H1 (cell line): ENCODE data around the gene ANGPTL8. TPM values are rescaled to one million over a fixed set of nuclear protein-coding genes. Genes with fewer than 3 reads are reported as not detected.

Experiments
- CTCF ChIA-PET: fragments of 300-600 bp; sonication (Branson Sonifier 250); formaldehyde crosslinking; loops from one replicate; lab custom pipeline; 2021; ENCODE audit not compliant: partially characterized antibody; lab: Charles Lee
- POLR2A ChIA-PET: fragments of 300-600 bp; sonication (Branson Sonifier 250); formaldehyde crosslinking; loops from one replicate; lab custom pipeline; 2021; ENCODE audit warnings: inconsistent platforms; ENCODE audit not compliant: partially characterized antibody; lab: Charles Lee
- DNase-seq, 2 experiments: peaks; one replicate each; pipeline versions ENCODE4 v3.0.0 to v3.0.0-alpha.2; 2010 to 2022; ENCODE audit warnings: low spot score in 2 of 2, low read depth in 1 of 2, mixed read lengths in 1 of 2
- FAIRE-seq: peaks from 2 replicates; lab custom pipeline; 2011; peaks lifted over from hg19 to GRCh38; lab: Jason Lieb, UNC
- H2AFZ ChIP-seq: 2 replicates; pipeline ENCODE4 v1.8.1; 2012; ENCODE audit warnings: low read length, inconsistent platforms
- H2AK5ac ChIP-seq: 2 replicates; pipeline ENCODE4 v1.6.1; 2013; ENCODE audit warnings: low read depth, low read length
- H2BK120ac ChIP-seq: replicated peaks from 2 replicates; pipeline ENCODE3; 2013; ENCODE audit warnings: low read depth, low read length, inconsistent platforms
- H2BK12ac ChIP-seq: 2 replicates; pipeline ENCODE4 v1.6.1; 2013; ENCODE audit warnings: low read depth, low read length
- H2BK15ac ChIP-seq: 2 replicates; pipeline ENCODE4 v1.6.1; 2013; ENCODE audit warnings: low read length
- H2BK20ac ChIP-seq: 2 replicates; pipeline ENCODE4 v1.6.1; 2013; ENCODE audit warnings: low read length
- H2BK5ac ChIP-seq: 2 replicates; pipeline ENCODE4 v1.6.1; 2013; ENCODE audit warnings: low read depth, low read length
- H3K14ac ChIP-seq: 2 replicates; pipeline ENCODE4 v1.6.1; 2013; ENCODE audit warnings: inconsistent platforms; ENCODE audit not compliant: insufficient read length
- H3K18ac ChIP-seq: 2 replicates; pipeline ENCODE4 v1.6.1; 2013; ENCODE audit warnings: low read length; ENCODE audit errors: extremely low read depth
- H3K23ac ChIP-seq: 2 replicates; pipeline ENCODE4 v1.6.1; 2013; ENCODE audit warnings: inconsistent platforms; ENCODE audit not compliant: insufficient read length
- H3K23me2 ChIP-seq: 2 replicates; pipeline ENCODE4 v1.6.1; 2013; ENCODE audit warnings: low read depth, low read length
- H3K27ac ChIP-seq: 2 replicates; pipeline ENCODE4 v1.6.1; 2011; ENCODE audit warnings: low read depth, low read length, inconsistent platforms
- H3K27me3 ChIP-seq, 4 experiments: replicated peaks in 1 of 4; 1 replicate in 1 of 4; 2 replicates in 3 of 4; pipeline versions ENCODE4 v1.6.1 to v1.8.1; 2011 to 2013; ENCODE audit warnings: low read length in 3 of 4, mild to moderate bottlenecking in 3 of 4, inconsistent platforms in 2 of 4, mixed read lengths in 2 of 4, moderate library complexity in 1 of 4; ENCODE audit not compliant: control insufficient read depth in 3 of 4, insufficient read depth in 3 of 4; ENCODE audit errors: extremely low read depth in 1 of 4
- H3K36me3 ChIP-seq, 4 experiments: 2 replicates each; pipeline versions ENCODE4 v1.6.1 to v1.8.1; 2011 to 2013; ENCODE audit warnings: mild to moderate bottlenecking in 4 of 4, low read length in 3 of 4, moderate library complexity in 2 of 4, control low read depth in 1 of 4, inconsistent platforms in 1 of 4; ENCODE audit not compliant: insufficient read depth in 4 of 4, control insufficient read depth in 2 of 4
- H3K4ac ChIP-seq: replicated peaks from 2 replicates; pipeline ENCODE3; 2013; ENCODE audit warnings: low read length, low read depth, mixed read lengths, inconsistent platforms; ENCODE audit not compliant: insufficient read length
- H3K4me1 ChIP-seq, 4 experiments: replicated peaks in 1 of 4; 1 replicate in 1 of 4; 2 replicates in 3 of 4; pipeline versions ENCODE4 v1.6.1 to v1.8.1; 2011 to 2013; ENCODE audit warnings: low read length in 3 of 4, inconsistent platforms in 2 of 4, mixed read lengths in 1 of 4; ENCODE audit not compliant: insufficient read depth in 4 of 4, control insufficient read depth in 3 of 4
- H3K4me2 ChIP-seq, 2 experiments: 2 replicates each; pipeline versions ENCODE4 v1.6.1 to v1.8.1; 2011 to 2013; ENCODE audit warnings: low read depth in 2 of 2, low read length in 2 of 2, control low read depth in 1 of 2, inconsistent platforms in 1 of 2, mild to moderate bottlenecking in 1 of 2; ENCODE audit not compliant: insufficient read depth in 1 of 2
- H3K4me3 ChIP-seq, 4 experiments: fragments of 200-600, 300-600 bp in 1 of 4; sonication (generic), shearing (Covaris generic), sonication (Bioruptor Twin) in 1 of 4; 2 replicates each; pipeline versions ENCODE4 v1.5.1 to v1.8.1; 2011 to 2016; ENCODE audit warnings: low read length in 4 of 4, low read depth in 3 of 4, control low read depth in 2 of 4, inconsistent platforms in 2 of 4, mild to moderate bottlenecking in 2 of 4, mixed read lengths in 1 of 4, moderate library complexity in 1 of 4; ENCODE audit not compliant: insufficient read depth in 2 of 4; ENCODE audit errors: extremely low read depth in 1 of 4
- H3K56ac ChIP-seq: replicated peaks from 2 replicates; pipeline ENCODE3; 2013; ENCODE audit warnings: low read depth, mild to moderate bottlenecking, mixed read lengths, low read length, inconsistent platforms; ENCODE audit not compliant: insufficient read length
- H3K79me1 ChIP-seq: 2 replicates; pipeline ENCODE4 v1.6.1; 2013; ENCODE audit warnings: low read depth, low read length, control low read depth
- H3K79me2 ChIP-seq, 2 experiments: 2 replicates each; pipeline versions ENCODE4 v1.6.1 to v1.8.1; 2012 to 2013; ENCODE audit warnings: low read length in 2 of 2, mild to moderate bottlenecking in 2 of 2, inconsistent platforms in 1 of 2; ENCODE audit not compliant: insufficient read depth in 2 of 2, control insufficient read depth in 1 of 2
- H3K9ac ChIP-seq, 4 experiments: replicated peaks in 1 of 4; 1 replicate in 1 of 4; 2 replicates in 3 of 4; pipeline versions ENCODE4 v1.6.1 to v1.8.1; 2011 to 2013; ENCODE audit warnings: low read depth in 3 of 4, low read length in 3 of 4, control low read depth in 2 of 4, mild to moderate bottlenecking in 2 of 4, moderate library complexity in 2 of 4, inconsistent platforms in 1 of 4; ENCODE audit errors: extremely low read depth in 1 of 4
- H3K9me3 ChIP-seq, 2 experiments: 2 replicates each; pipeline versions ENCODE4 v1.6.1 to v1.8.1; 2012 to 2013; ENCODE audit warnings: mild to moderate bottlenecking in 2 of 2, moderate library complexity in 2 of 2, control low read depth in 1 of 2, inconsistent platforms in 1 of 2, low read depth in 1 of 2, low read length in 1 of 2, mixed read lengths in 1 of 2; ENCODE audit not compliant: insufficient read depth in 2 of 2
- H4K20me1 ChIP-seq, 2 experiments: replicated peaks in 1 of 2; 2 replicates each; pipeline versions ENCODE3 to v1.8.1; 2011 to 2013; ENCODE audit warnings: inconsistent platforms in 2 of 2, low read length in 2 of 2, mild to moderate bottlenecking in 1 of 2; ENCODE audit not compliant: insufficient read depth in 2 of 2, control insufficient read depth in 1 of 2
- H4K5ac ChIP-seq: 2 replicates; pipeline ENCODE4 v1.6.1; 2013; ENCODE audit warnings: low read length, low read depth, mixed read lengths, inconsistent platforms; ENCODE audit not compliant: insufficient read length
- H4K8ac ChIP-seq: 2 replicates; pipeline ENCODE4 v1.8.0; 2013; ENCODE audit warnings: mild to moderate bottlenecking, moderate library complexity, low read length, inconsistent platforms; ENCODE audit not compliant: insufficient read depth; ENCODE audit errors: extremely low read depth
- H4K91ac ChIP-seq: replicated peaks from 2 replicates; pipeline ENCODE3; 2013; ENCODE audit warnings: low read length, mixed read lengths, inconsistent platforms; ENCODE audit not compliant: insufficient read length
- ATF2 ChIP-seq: IDR thresholded peaks from 2 replicates; pipeline ENCODE4 v1.6.1; 2012; ENCODE audit warnings: low read length, inconsistent platforms
- CBX5 ChIP-seq: fragments of 300-800, 300-1000 bp; sonication (generic); IDR thresholded peaks from 2 replicates; pipeline ENCODE4 v1.7.1; 2016; ENCODE audit warnings: antibody characterized with exemption, low read length, low read depth
- EP300 ChIP-seq, 2 experiments: IDR thresholded peaks; 1 replicate in 1 of 2; 2 replicates in 1 of 2; pipeline ENCODE4 v1.6.1; 2011 to 2012; ENCODE audit warnings: low read depth in 2 of 2, low read length in 2 of 2, mild to moderate bottlenecking in 2 of 2, borderline replicate concordance in 1 of 2, inconsistent platforms in 1 of 2, moderate library complexity in 1 of 2
- FOSL1 ChIP-seq: IDR thresholded peaks from 2 replicates; pipeline ENCODE4 v1.6.1; 2011; ENCODE audit warnings: mild to moderate bottlenecking, low read depth, low read length, moderate library complexity; ENCODE audit not compliant: insufficient read depth
- GABPA ChIP-seq: IDR thresholded peaks from 2 replicates; pipeline ENCODE4 v1.6.1; 2011; ENCODE audit warnings: mild to moderate bottlenecking, low read length, moderate library complexity, borderline replicate concordance; ENCODE audit not compliant: insufficient read depth
- HDAC2 ChIP-seq, 2 experiments: fragments of 300-600 bp in 1 of 2; sonication (generic) in 1 of 2; IDR thresholded peaks; 2 replicates each; pipeline ENCODE4 v1.6.1; 2011 to 2012; ENCODE audit warnings: low read depth in 2 of 2, low read length in 2 of 2, mild to moderate bottlenecking in 2 of 2, moderate library complexity in 2 of 2, borderline replicate concordance in 1 of 2, inconsistent platforms in 1 of 2
- HDAC6 ChIP-seq: IDR thresholded peaks from one replicate; pipeline ENCODE4 v1.7.1; 2012; ENCODE audit warnings: low read depth, mild to moderate bottlenecking, inconsistent platforms, low read length, moderate library complexity
- RBBP5 ChIP-seq: IDR thresholded peaks from 2 replicates; pipeline ENCODE4 v1.7.1; 2012; ENCODE audit warnings: low read depth, mild to moderate bottlenecking, inconsistent platforms, low read length, moderate library complexity, borderline replicate concordance
- RFX5 ChIP-seq: IDR thresholded peaks from 2 replicates; pipeline ENCODE4 v1.6.1; 2011; ENCODE audit warnings: low read depth, low read length, improper control_type of control experiment, borderline replicate concordance
- SIRT6 ChIP-seq: IDR thresholded peaks from one replicate; pipeline ENCODE4 v1.7.1; 2012; ENCODE audit warnings: low read length, inconsistent platforms
- SP4 ChIP-seq: IDR thresholded peaks from 2 replicates; pipeline ENCODE4 v1.6.1; 2012; ENCODE audit warnings: low read length, inconsistent platforms
- SRF ChIP-seq: IDR thresholded peaks from 2 replicates; pipeline ENCODE4 v1.6.1; 2011; ENCODE audit warnings: mild to moderate bottlenecking, low read depth, low read length, moderate library complexity
- WGBS, 2 experiments: shearing (Covaris generic) in 1 of 2; methylation state at CpG; one replicate each; pipeline versions ENCODE4 v1.1.6 to v1.1.7; 2013 to 2015; ENCODE audit warnings: low lambda C conversion rate in 2 of 2, mixed read lengths in 2 of 2, inconsistent platforms in 1 of 2, low coverage in 1 of 2, missing lambda C conversion rate in 1 of 2; ENCODE audit not compliant: insufficient replicate concordance in 2 of 2, insufficient coverage in 1 of 2, insufficient read length in 1 of 2; ENCODE audit errors: extremely low coverage in 1 of 2, missing lambda C conversion rate in 1 of 2; 5-methylcytosine and 5-hydroxymethylcytosine counted together
- polyA plus RNA-seq, 7 experiments: library from polyadenylated mRNA; depleted of rRNA in 3 of 7; stranded (reverse) in 5 of 7; unstranded in 2 of 7; fragments of >200 nt in 5 of 7; fragments of 200-250 nt in 2 of 7; gene quantifications; 1 replicate in 5 of 7; 2 replicates in 1 of 7; 4 replicates in 1 of 7; pipeline versions ENCODE4 v1.2.1 to v1.2.3, GENCODE V29; 2011 to 2013; ENCODE audit warnings: missing spikeins in 2 of 7, mixed read lengths in 2 of 7
- total RNA-seq: library from RNA; stranded (reverse); fragmentation: NEBNext Ultra II Directional; extraction: Animal tissue kit (Norgen Biotek cat#: 25700); gene quantifications from 2 replicates; pipeline ENCODE4 v1.2.1, GENCODE V29; 2021

ANGPTL8 gene
- total and polyA plus RNA-seq, 2 of the 8 experiments (the other 6 are each of a cell fraction or from before 2014, with no cell fraction given) = not detected

GRCh38 chr19:11263726-11264125 is 24.3 kb downstream of the ANGPTL8 start:
- Histone ChIP-seq H2BK5ac (no peak overlapping the region), H3K36me3 (no peaks in the 10 kb centered on the region), H2BK12ac (no peak overlapping the region), H3K4me3 (no peak overlapping the region), H3K79me1 (no peaks in the 10 kb centered on the region), H3K18ac (no peak overlapping the region), H3K79me2 (0 out of 4 replicates have a peak, but pooled peaks cover 0 to 6% of the 10 kb centered on the region in 2 experiments), H3K4me1 (peaks cover 0 to 9% (median 3%) of the 10 kb centered on the region in 4 experiments; a peak in 5 of 7 replicates), H3K23ac (no peak overlapping the region), H2BK20ac (no peak overlapping the region), H4K8ac (no peak overlapping the region), H3K4me2 (no peak overlapping the region), H3K9ac (no peak overlapping the region), H2BK120ac (no peak overlapping the region), H3K9me3 (no peaks in the 10 kb centered on the region), H4K91ac (no peak overlapping the region), H3K27me3 (no peaks in the 10 kb centered on the region), H3K4ac (no peak overlapping the region), H2AFZ (no peak overlapping the region), H3K56ac (no peak overlapping the region), H2AK5ac (no peak overlapping the region), H4K20me1 (no peaks in the 10 kb centered on the region), H2BK15ac (no peak overlapping the region), H3K27ac (no peak overlapping the region), H3K23me2 (no peaks in the 10 kb centered on the region; the same call in 1 of the 2 replicates), H4K5ac (no peak overlapping the region), H3K14ac (no peak overlapping the region)
- FAIRE-seq (no peak), DNase-seq (no peak)
- CTCF ChIA-PET = interaction anchor here (0.7 to 2.3 kb wide), 4 partner anchors 10 to 23 kb away, joined by 3 to 16 read pairs (median 3); no protein-coding TSS in a partner anchor
- POLR2A ChIA-PET = interaction anchor here (1.9 kb wide), 1 partner anchor 10 kb away, joined by 5 read pairs; no protein-coding TSS in a partner anchor
- WGBS, 2 experiments = 93% methylated on average over 6 of the region's 6 CpGs; no CpG with 5 or more reads in 1 of the 2 experiments
- TF ChIP-seq ATF2 (no peak), SIRT6 (no peak), CBX5 (no peak), GABPA (no peak), HDAC6 (no peak), HDAC2 (IDR thresholded peaks at IDR 0.05; ENCODE audit: borderline replicate concordance in 1 of 2, low read depth in 2 of 2, low read length in 2 of 2) (no peak), SRF (no peak), RBBP5 (no peak), SP4 (no peak), RFX5 (no peak), FOSL1 (no peak), EP300 (IDR thresholded peaks at IDR 0.05; ENCODE audit: borderline replicate concordance in 1 of 2, low read depth in 2 of 2, low read length in 2 of 2) (no peak)
